SU-DHL-6 (cell line): Measurements from ENCODE around the gene GTF3C6.
"Not testable (repeated sequence)": the region's sequence is repeated elsewhere in the genome, so short reads cannot be mapped to it uniquely, and the experiment has no call there.

Source experiments
- CTCF ChIP-seq: fragments of 200-600 bp; sonication (generic); IDR thresholded peaks from one replicate; pipeline ENCODE4 v1.5.1; 2017; ENCODE audit warnings: antibody characterized with exemption, mild to moderate bottlenecking, low read length, moderate library complexity; ENCODE audit not compliant: insufficient read depth, poor library complexity, severe bottlenecking
- EZH2phosphoT487 ChIP-seq: fragments of 200-600 bp; sonication (generic), shearing (Covaris generic); conservative IDR thresholded peaks from 2 replicates; pipeline ENCODE4 v1.6.1; 2018; ENCODE audit warnings: mild to moderate bottlenecking, antibody characterized with exemption, low read length, moderate library complexity, mixed read lengths

- not testable (repeated sequence) for TF ChIP-seq CTCF, EZH2phosphoT487
Measured at GRCh38 chr6:111017241-111017640, 58.7 kb downstream of the GTF3C6 start.
